ENCODE results near the gene MAPRE3.

Gene MAPRE3

DNA sequence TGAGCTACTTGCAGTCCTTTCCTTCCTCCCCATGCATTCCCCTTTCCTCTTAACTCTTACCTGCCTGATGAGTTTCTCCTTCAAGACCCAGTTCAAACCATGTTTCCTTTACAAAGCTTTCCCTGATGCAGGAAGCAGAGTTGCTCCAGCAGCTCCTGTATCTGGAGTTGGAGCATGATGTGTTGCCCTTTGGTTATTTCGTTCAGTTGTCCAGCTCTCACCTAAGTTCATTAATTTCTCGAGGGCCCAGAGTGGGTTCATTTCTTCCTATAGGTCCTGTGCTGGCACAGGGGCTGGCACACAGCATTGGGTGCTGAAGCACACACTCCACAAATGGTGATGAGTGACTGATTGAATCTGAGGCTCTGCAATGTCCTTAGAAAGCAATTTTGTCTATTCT lies 39.3 kb downstream of the MAPRE3 start:
- Histone ChIP-seq H3K79me2 (ENCODE audit: low read length) (no peaks in the 10 kb centered on the region), H4K20me1 (ENCODE audit: insufficient read depth, low read length) (no peaks in the 10 kb centered on the region), H3K4me3 (ENCODE audit: low read length) (no peak overlapping the region), H3K9ac (ENCODE audit: low read length) (no peak overlapping the region), H3K4me1 (ENCODE audit: low read length) (no peaks in the 10 kb centered on the region), H3K4me2 (ENCODE audit: low read length) (no peak overlapping the region), H3K36me3 (replicated peaks; ENCODE audit: low read depth, low read length) (no peaks in the 10 kb centered on the region), H2AFZ (ENCODE audit: low read depth, low read length) (no peak overlapping the region), H3K27me3 (ENCODE audit: low read depth, low read length) (peaks cover 34% of the 10 kb centered on the region), H3K9me3 (ENCODE audit: insufficient read depth, low read length) (no peaks in the 10 kb centered on the region), H3K27ac (ENCODE audit: low read length) (no peak overlapping the region)
- no peak for TF ChIP-seq EZH2phosphoT487 (IDR thresholded peaks at IDR 0.05; ENCODE audit: low read depth)
- TF ChIP-seq, protein P1, sequence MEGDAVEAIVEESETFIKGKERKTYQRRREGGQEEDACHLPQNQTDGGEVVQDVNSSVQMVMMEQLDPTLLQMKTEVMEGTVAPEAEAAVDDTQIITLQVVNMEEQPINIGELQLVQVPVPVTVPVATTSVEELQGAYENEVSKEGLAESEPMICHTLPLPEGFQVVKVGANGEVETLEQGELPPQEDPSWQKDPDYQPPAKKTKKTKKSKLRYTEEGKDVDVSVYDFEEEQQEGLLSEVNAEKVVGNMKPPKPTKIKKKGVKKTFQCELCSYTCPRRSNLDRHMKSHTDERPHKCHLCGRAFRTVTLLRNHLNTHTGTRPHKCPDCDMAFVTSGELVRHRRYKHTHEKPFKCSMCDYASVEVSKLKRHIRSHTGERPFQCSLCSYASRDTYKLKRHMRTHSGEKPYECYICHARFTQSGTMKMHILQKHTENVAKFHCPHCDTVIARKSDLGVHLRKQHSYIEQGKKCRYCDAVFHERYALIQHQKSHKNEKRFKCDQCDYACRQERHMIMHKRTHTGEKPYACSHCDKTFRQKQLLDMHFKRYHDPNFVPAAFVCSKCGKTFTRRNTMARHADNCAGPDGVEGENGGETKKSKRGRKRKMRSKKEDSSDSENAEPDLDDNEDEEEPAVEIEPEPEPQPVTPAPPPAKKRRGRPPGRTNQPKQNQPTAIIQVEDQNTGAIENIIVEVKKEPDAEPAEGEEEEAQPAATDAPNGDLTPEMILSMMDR (IDR thresholded peaks at IDR 0.05; ENCODE audit: low read depth, low read length), result no peak

DNA sequence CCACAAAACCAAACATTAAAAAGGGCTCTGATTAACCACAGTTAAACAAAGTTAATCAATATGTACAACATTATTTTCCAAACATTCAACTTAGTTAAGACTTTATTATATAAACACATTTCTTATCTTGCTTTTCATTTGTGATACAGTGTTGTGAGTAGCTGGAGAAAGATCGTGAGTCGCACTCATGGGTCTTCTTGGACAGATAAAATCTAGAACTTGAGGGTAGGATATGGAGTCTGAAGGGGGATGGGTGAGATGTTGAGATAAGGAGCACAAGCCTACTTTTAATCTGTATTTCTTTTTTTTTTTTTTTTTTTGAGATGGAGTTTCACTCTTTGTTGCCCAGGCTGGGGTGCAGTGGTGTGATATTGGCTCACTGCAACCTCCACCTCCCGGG lies 39.7 kb downstream of the MAPRE3 start:
- no peak overlapping the region for H3K4me2 ChIP-seq (ENCODE audit: low read length)
- no peak for TF ChIP-seq EZH2phosphoT487 (IDR thresholded peaks at IDR 0.05; ENCODE audit: low read depth)
- TF ChIP-seq, protein P1 (IDR thresholded peaks at IDR 0.05; ENCODE audit: low read depth, low read length), result no peak
- H3K36me3 ChIP-seq (replicated peaks; ENCODE audit: low read depth, low read length), result no peaks in the 10 kb centered on the region
- peaks cover 34% of the 10 kb centered on the region for H3K27me3 ChIP-seq (ENCODE audit: low read depth, low read length)
- no peak overlapping the region for H2AFZ ChIP-seq (ENCODE audit: low read depth, low read length)
- H4K20me1 ChIP-seq (ENCODE audit: insufficient read depth, low read length), result no peaks in the 10 kb centered on the region
- H3K4me1 ChIP-seq (ENCODE audit: low read length), result no peaks in the 10 kb centered on the region
- no peak overlapping the region for H3K9ac ChIP-seq (ENCODE audit: low read length)
- H3K79me2 ChIP-seq (ENCODE audit: low read length), result no peaks in the 10 kb centered on the region
- H3K9me3 ChIP-seq (ENCODE audit: insufficient read depth, low read length), result no peaks in the 10 kb centered on the region
- no peak overlapping the region for H3K4me3 ChIP-seq (ENCODE audit: low read length)
- H3K27ac ChIP-seq (ENCODE audit: low read length), result no peak overlapping the region

DNA sequence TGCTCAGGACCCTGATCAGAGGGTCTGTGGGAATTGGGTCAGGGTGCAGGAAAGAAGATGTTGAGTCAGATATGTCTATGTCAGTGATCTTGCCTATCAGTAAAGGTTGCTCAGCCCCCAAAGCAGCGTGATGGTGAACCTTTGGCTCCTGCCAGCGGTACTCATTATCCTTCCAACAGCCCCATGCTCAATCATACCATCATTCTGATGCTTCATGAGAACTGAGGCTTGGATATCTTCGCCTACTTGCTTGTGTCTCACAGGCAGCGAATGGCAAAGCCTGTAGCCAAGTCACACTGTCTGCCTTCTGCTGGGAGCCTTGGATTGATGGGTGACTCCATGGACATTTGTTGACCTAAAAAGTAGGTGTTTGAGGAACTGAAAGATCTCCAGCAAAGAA lies 43.3 kb downstream of the MAPRE3 start:
- no peak overlapping the region for H3K27ac ChIP-seq (ENCODE audit: low read length)
- H2AFZ ChIP-seq (ENCODE audit: low read depth, low read length), result no peak overlapping the region
- H3K4me1 ChIP-seq (ENCODE audit: low read length), result peaks cover 5% of the 10 kb centered on the region; the same call in 1 of the 2 replicates
- TF ChIP-seq, protein P1 (IDR thresholded peaks at IDR 0.05; ENCODE audit: low read depth, low read length), result no peak
- TF ChIP-seq EZH2phosphoT487 (IDR thresholded peaks at IDR 0.05; ENCODE audit: low read depth), result no peak
- no peak overlapping the region for H3K4me2 ChIP-seq (ENCODE audit: low read length)
- H4K20me1 ChIP-seq (ENCODE audit: insufficient read depth, low read length), result no peaks in the 10 kb centered on the region
- no peak overlapping the region for H3K4me3 ChIP-seq (ENCODE audit: low read length)
- no peak overlapping the region for H3K9ac ChIP-seq (ENCODE audit: low read length)
- H3K36me3 ChIP-seq (replicated peaks; ENCODE audit: low read depth, low read length), result no peaks in the 10 kb centered on the region
- peaks cover 16% of the 10 kb centered on the region for H3K27me3 ChIP-seq (ENCODE audit: low read depth, low read length)
- H3K79me2 ChIP-seq (ENCODE audit: low read length), result no peaks in the 10 kb centered on the region
- H3K9me3 ChIP-seq (ENCODE audit: insufficient read depth, low read length), result no peaks in the 10 kb centered on the region

DNA sequence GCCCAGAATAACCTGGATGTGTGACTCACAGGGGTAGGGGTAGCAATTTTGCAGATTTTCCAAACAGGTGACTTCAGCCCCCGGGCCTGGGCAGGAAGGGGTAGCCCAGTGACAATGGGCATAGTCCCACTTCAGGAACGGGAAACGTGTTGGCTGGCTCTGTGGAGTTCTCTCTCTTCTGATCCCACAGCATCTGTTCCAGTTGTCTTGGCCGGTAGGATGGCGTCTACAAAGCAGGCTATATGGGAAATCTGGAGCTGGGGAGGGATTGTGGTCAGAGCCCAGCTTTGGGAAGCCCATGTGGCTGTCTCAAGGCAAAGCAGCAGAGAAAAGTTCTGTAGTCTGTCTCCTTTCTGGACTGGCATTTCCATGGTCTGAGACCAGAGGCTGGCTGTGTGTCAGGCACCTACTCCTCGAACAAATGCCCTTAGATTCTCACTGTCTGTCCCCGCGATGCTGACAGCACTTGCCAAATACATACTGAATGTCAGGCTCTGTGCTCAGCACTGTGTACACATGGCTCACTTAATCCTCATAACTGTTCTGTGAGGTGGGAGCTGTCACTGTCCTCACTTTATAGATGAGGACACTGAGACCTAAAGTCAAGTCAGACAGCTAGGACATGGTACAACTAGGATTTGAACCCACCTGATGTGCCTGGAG lies 44.5 kb downstream of the MAPRE3 start:
- H3K9me3 ChIP-seq (ENCODE audit: insufficient read depth, low read length), result no peaks in the 10 kb centered on the region
- H3K4me2 ChIP-seq (ENCODE audit: low read length), result no peak overlapping the region
- peaks cover 5% of the 10 kb centered on the region; the same call in 1 of the 2 replicates for H3K4me1 ChIP-seq (ENCODE audit: low read length)
- no peak overlapping the region for H2AFZ ChIP-seq (ENCODE audit: low read depth, low read length)
- TF ChIP-seq, protein P1 (IDR thresholded peaks at IDR 0.05; ENCODE audit: low read depth, low read length), result no peak
- no peak for TF ChIP-seq EZH2phosphoT487 (IDR thresholded peaks at IDR 0.05; ENCODE audit: low read depth)
- no peak overlapping the region for H3K27ac ChIP-seq (ENCODE audit: low read length)
- no peaks in the 10 kb centered on the region for H4K20me1 ChIP-seq (ENCODE audit: insufficient read depth, low read length)
- H3K79me2 ChIP-seq (ENCODE audit: low read length), result no peaks in the 10 kb centered on the region
- no peak overlapping the region for H3K4me3 ChIP-seq (ENCODE audit: low read length)
- peaks cover 10% of the 10 kb centered on the region for H3K27me3 ChIP-seq (ENCODE audit: low read depth, low read length)
- H3K9ac ChIP-seq (ENCODE audit: low read length), result no peak overlapping the region
- H3K36me3 ChIP-seq (replicated peaks; ENCODE audit: low read depth, low read length), result no peaks in the 10 kb centered on the region
